Tracheal epithelial cell (primary cell): ENCODE results near the gene ROR1. TPM values are rescaled to one million over a fixed set of nuclear protein-coding genes. Genes with fewer than 3 reads are reported as not detected.

ENCODE experiments used
- total RNA-seq: library from RNA; depleted of rRNA; stranded (reverse); fragments of >200 nt; gene quantifications from 2 replicates; pipeline ENCODE4 v1.2.1, GENCODE V29; 2014

Gene ROR1
- total RNA-seq, result 0.64 and 3.6 TPM in 2 replicates

DNA sequence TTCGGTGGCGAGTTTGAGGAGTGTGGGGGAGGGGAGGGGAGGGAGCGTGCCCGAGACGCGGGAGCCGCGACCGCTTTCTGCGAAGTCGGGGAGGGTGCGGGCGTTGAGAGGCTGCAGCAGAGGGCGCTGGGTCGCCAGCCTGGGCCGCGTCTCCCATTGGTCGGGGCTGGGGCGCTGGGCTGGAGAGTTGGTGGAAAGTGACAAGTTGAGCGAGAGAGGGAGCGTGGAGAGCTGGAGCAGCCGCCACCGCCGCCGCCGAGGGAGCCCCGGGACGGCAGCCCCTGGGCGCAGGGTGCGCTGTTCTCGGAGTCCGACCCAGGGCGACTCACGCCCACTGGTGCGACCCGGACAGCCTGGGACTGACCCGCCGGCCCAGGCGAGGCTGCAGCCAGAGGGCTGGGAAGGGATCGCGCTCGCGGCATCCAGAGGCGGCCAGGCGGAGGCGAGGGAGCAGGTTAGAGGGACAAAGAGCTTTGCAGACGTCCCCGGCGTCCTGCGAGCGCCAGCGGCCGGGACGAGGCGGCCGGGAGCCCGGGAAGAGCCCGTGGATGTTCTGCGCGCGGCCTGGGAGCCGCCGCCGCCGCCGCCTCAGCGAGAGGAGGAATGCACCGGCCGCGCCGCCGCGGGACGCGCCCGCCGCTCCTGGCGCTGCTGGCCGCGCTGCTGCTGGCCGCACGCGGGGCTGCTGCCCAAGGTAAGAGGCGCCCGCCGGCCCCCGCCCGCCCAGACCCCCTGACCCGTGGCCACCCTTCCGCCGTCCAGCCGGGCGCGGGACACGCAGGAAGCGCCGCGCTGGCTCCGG, at the start of gene ROR1:
TSS of gene ROR1 (plus strand) at position 203 of the 802 bp plus-strand sequence.

DNA sequence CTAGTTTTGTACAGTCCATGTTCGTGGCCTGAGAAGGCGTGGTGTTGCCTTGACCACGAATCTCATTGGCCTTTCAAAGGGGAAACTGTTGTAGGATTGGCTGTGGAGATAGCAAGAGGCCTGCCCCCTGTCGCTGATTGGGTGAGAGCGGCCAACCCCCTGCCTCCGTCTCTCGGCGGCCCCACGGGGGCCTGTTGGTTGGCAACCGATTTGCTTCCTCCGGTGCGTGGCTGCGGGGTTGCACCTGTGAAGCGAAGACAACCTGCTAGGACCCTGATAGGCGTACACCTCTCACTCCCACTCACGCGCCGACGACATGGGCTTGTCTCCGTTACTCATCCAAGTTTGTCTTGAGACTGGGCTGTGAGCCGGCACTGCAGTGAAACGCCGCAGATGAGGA, 429.6 kb downstream of the ROR1 start, which contains the start of gene UBE2U:
TSS of gene UBE2U (plus strand) at position 204 of the 400 bp plus-strand sequence. CDS start 428 bp downstream, outside the sequence.

Other genes with a start within 250 kb of the ROR1 start
- gene PGM1, start 180.6 kb upstream of the ROR1 start, total RNA-seq, result 88.9 and 105 TPM in 2 replicates